ENCODE data around the gene DDX27.

The DDX27 gene

GRCh38 chr20:49278818-49279676, 59.8 kb downstream of the DDX27 start:
- peak overlapping the region; percentile 100 for H3K4me3 ChIP-seq (ENCODE audit: low read length)
- TF ChIP-seq, protein P1, sequence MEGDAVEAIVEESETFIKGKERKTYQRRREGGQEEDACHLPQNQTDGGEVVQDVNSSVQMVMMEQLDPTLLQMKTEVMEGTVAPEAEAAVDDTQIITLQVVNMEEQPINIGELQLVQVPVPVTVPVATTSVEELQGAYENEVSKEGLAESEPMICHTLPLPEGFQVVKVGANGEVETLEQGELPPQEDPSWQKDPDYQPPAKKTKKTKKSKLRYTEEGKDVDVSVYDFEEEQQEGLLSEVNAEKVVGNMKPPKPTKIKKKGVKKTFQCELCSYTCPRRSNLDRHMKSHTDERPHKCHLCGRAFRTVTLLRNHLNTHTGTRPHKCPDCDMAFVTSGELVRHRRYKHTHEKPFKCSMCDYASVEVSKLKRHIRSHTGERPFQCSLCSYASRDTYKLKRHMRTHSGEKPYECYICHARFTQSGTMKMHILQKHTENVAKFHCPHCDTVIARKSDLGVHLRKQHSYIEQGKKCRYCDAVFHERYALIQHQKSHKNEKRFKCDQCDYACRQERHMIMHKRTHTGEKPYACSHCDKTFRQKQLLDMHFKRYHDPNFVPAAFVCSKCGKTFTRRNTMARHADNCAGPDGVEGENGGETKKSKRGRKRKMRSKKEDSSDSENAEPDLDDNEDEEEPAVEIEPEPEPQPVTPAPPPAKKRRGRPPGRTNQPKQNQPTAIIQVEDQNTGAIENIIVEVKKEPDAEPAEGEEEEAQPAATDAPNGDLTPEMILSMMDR (conservative IDR thresholded peaks at IDR 0.05; ENCODE audit: low read length) = no peak
- DNase-seq (ENCODE audit: low read depth) = peak; percentile 36

GRCh38 chr20:49279677-49280462, 60.7 kb downstream of the DDX27 start:
- DNase-seq (ENCODE audit: low read depth) = no peak
- TF ChIP-seq, protein P1 (conservative IDR thresholded peaks at IDR 0.05; ENCODE audit: low read length) = no peak
- peak overlapping the region; percentile 100 for H3K4me3 ChIP-seq (ENCODE audit: low read length)

DNA sequence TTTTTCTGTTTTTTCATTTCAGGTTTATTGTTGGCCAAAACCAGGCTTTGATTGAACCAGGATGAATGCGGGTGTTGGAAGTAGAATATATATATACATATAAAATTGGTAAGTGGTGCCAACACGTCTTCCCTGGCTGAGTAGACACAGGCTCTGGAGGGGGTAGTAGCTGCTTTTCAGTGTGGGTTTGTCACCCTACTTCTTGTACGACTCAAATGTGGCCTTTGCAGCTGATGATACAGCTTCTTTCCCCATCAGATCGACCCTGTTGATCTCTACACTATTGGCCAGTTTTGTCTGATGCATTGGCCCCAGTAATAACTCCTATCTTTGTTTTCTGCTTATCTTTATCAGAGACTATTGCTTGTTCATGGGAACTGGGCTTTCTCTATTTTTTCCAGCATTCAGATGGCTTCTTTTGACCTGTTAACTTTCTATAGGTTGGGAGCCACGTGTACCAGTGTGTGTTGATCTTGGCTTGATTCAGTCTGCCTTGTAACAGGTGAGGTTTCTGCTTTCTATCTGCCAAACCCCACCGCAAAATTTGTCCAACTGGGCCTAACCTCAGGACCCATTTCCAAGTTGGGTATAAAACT, 61.3 kb downstream of the DDX27 start:
- TF ChIP-seq, protein P1 (conservative IDR thresholded peaks at IDR 0.05; ENCODE audit: low read length) = no peak
- peak overlapping the region; percentile 100 for H3K4me3 ChIP-seq (ENCODE audit: low read length)
- DNase-seq (ENCODE audit: low read depth) = no peak

DNA sequence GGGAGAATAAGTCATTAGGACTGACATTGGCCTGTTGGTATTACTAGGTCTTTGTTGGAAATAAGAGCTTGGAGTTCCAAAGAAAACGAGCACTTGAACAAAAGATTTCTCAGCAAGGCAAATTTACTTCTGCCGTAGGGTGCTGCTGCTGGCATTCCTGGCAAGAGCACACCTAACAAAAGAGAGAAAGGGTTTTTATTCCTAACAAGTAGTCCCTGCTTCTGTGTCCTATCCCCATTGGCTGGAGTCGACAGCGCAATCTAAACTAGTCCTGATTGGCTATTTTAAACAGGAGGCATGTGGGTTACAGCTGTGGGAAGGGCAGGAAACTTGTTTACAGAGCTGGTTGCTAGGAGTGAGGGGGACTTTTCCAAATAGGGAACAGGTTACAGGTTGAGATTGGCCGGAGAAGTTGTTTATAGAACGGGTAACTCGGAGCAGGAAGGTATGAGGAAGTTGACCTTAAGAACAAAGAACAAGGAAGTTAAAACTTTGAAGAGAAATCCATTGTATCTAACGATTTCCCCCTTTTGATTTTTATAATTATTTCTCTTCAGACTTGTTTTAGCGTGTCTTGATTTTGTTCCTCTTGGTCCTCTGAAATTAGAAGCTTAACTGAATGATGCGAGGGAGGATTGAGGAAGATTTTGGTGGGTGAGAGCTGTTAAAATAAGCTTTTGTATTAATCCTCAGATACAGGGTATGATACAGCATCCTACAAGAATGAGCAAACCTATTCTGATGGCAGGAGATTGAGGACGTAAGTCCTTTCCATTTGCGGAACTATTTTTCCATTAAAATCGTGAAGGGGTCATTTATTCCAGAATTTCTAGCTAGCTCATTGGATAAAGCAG, 62.1 kb downstream of the DDX27 start:
- no peak for DNase-seq (ENCODE audit: low read depth)
- peak overlapping the region; percentile 100 for H3K4me3 ChIP-seq (ENCODE audit: low read length)
- TF ChIP-seq, protein P1 (conservative IDR thresholded peaks at IDR 0.05; ENCODE audit: low read length) = no peak

GRCh38 chr20:49281913-49282467, 62.8 kb downstream of the DDX27 start:
- TF ChIP-seq, protein P1 (conservative IDR thresholded peaks at IDR 0.05; ENCODE audit: low read length) = no peak
- no peak overlapping the region for H3K4me3 ChIP-seq (ENCODE audit: low read length)
- no peak for DNase-seq (ENCODE audit: low read depth)

DNA sequence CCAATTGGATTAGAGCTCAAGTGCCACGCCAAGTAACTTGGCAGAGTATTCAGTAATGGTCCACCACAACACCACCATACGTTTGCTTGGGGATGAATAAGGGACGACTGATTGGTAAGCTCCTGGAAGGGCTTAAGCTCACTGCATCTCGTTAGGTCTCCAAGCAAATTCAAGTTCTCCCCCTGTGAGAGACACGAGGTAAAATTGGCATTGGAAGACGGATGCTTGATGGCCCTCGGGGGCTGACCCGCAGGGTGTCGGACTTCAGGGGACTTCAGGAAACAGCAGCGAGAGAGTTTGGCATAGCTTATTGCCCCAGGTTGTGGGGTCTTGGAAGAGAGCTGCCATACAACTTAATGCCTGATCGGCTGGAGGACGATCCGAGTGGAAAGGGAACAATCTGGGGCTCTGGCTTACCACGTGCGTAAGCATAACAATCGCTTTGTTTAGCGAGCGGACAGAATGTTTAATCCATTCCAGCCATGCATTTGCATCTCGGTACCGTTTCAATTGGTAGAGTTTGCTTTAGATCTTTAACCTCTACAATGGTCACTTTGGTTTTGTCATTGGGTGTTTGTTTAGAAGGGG, 63.5 kb downstream of the DDX27 start:
- TF ChIP-seq, protein P1 (conservative IDR thresholded peaks at IDR 0.05; ENCODE audit: low read length) = no peak
- DNase-seq (ENCODE audit: low read depth) = no peak
- peak overlapping the region; percentile 25 for H3K4me3 ChIP-seq (ENCODE audit: low read length)

All from AG10803 (cell line).